CD4-positive, alpha-beta T cell treated with Interleukin-4 for 4 hours (primary cell): ENCODE measurements around the gene OR52E8.

Experiments
- DNase-seq: peaks from one replicate; pipeline ENCODE4 v3.0.0-alpha.2; 2020

The OR52E8 gene

GRCh38 chr11:5807580-5807979, 49.9 kb downstream of the OR52E8 start:
- DNase-seq = no peak
